Measurements from ENCODE around the gene PIP4K2B.

Gene PIP4K2B

GRCh38 chr17:38743556-38744171 lies 55.7 kb downstream of the PIP4K2B start:
- DNase-seq: peak; percentile 24 to 32

GRCh38 chr17:38742411-38743308 lies 56.7 kb downstream of the PIP4K2B start:
- peak in 1 of 2 experiments; percentile 39 for DNase-seq

- DNase-seq: no peak
These were observed 57.4 kb downstream of the PIP4K2B start for GRCh38 chr17:38741921-38742410.

- DNase-seq: no peak
These were observed 57.9 kb downstream of the PIP4K2B start for GRCh38 chr17:38741461-38741860.

GRCh38 chr17:38740806-38741205 lies 58.5 kb downstream of the PIP4K2B start:
- no peak for DNase-seq

GRCh38 chr17:38740044-38740443 lies 59.3 kb downstream of the PIP4K2B start:
- no peak for DNase-seq

GRCh38 chr17:38739305-38739704 lies 60.1 kb downstream of the PIP4K2B start:
- no peak for DNase-seq

GRCh38 chr17:38738686-38739085 lies 60.7 kb downstream of the PIP4K2B start:
- no peak for DNase-seq

GRCh38 chr17:38738007-38738662 lies 61.2 kb downstream of the PIP4K2B start:
- no peak for DNase-seq

GRCh38 chr17:38735161-38735997 lies 64.0 kb downstream of the PIP4K2B start:
- DNase-seq: peak; percentile 29 to 30

GRCh38 chr17:38733982-38734973 lies 65.1 kb downstream of the PIP4K2B start:
- DNase-seq: no peak

- DNase-seq: no peak
These were observed 65.9 kb downstream of the PIP4K2B start for GRCh38 chr17:38733282-38733981.

- no peak for DNase-seq
These were observed 66.7 kb downstream of the PIP4K2B start for GRCh38 chr17:38732376-38733281.

- DNase-seq: no peak
These were observed 67.6 kb downstream of the PIP4K2B start for GRCh38 chr17:38731526-38732294.

GRCh38 chr17:38730526-38731379 lies 68.6 kb downstream of the PIP4K2B start:
- DNase-seq: peak; percentile 71 to 72

- peak; percentile 62 to 85 for DNase-seq
These were observed 69.3 kb downstream of the PIP4K2B start, which contains the start of gene CISD3 for GRCh38 chr17:38729886-38730525. TSS of gene CISD3 (plus strand) at chr17:38730341. CDS start at chr17:38730359, 18 bp downstream.

- DNase-seq: no peak
These were observed 69.9 kb downstream of the PIP4K2B start for GRCh38 chr17:38729368-38729885.
